BJ (cell line): ENCODE data around the gene MIGA1. TPM values are rescaled to one million over a fixed set of nuclear protein-coding genes. Genes with fewer than 3 reads are reported as not detected.
"Not testable (repeated sequence)": the region's sequence is repeated elsewhere in the genome, so short reads cannot be mapped to it uniquely, and the experiment has no call there.

ENCODE experiments used
- CTCF ChIA-PET: fragments of 350-600 bp; formaldehyde crosslinking; extraction: SDS; loops from one replicate; lab custom pipeline; 2021; ENCODE audit warnings: antibody characterized with exemption, inconsistent platforms; lab: Yijun Ruan, JAX
- POLR2A ChIA-PET: fragments of 300-600 bp; sonication (Branson Sonifier 250); formaldehyde crosslinking; extraction: SDS; loops from one replicate; lab custom pipeline; 2021; ENCODE audit warnings: antibody characterized with exemption; lab: Charles Lee
- DNase-seq: peaks from one replicate; pipeline ENCODE4 v3.0.0-alpha.2; 2011; ENCODE audit warnings: low read depth
- H3K27me3 ChIP-seq: 2 replicates; pipeline ENCODE4 v1.6.0; 2011; ENCODE audit warnings: low read length; ENCODE audit not compliant: control insufficient read depth, insufficient read depth
- H3K36me3 ChIP-seq: 2 replicates; pipeline ENCODE4 v1.5.1; 2011; ENCODE audit warnings: low read length; ENCODE audit not compliant: control insufficient read depth, insufficient read depth
- H3K4me3 ChIP-seq: 2 replicates; pipeline ENCODE4 v1.5.1; 2011; ENCODE audit warnings: low read depth, mild to moderate bottlenecking, control low read depth, low read length
- CTCF ChIP-seq: IDR thresholded peaks from 2 replicates; pipeline ENCODE4 v1.5.1; 2011; ENCODE audit warnings: low read depth, mild to moderate bottlenecking, control low read depth, inconsistent platforms, low read length, moderate library complexity; ENCODE audit not compliant: insufficient read depth
- polyA plus RNA-seq: library from polyadenylated mRNA; depleted of rRNA; stranded (reverse); fragments of >200 nt; gene quantifications from 2 replicates; pipeline ENCODE4 v1.2.3, GENCODE V29; 2011

Gene MIGA1
- polyA plus RNA-seq, 1 experiment = 3.3 TPM

GRCh38 chr1:77783141-77783540 is 3.7 kb downstream of the MIGA1 start:
- Histone ChIP-seq H3K36me3 (peaks cover 6% of the 10 kb centered on the region), H3K27me3 (no peaks in the 10 kb centered on the region), H3K4me3 (no peak overlapping the region)
- POLR2A ChIA-PET = no interaction called here
- TF ChIP-seq CTCF = no peak
- no peak for DNase-seq
- CTCF ChIA-PET = no interaction called here

GRCh38 chr1:77786093-77786741 is 6.8 kb downstream of the MIGA1 start:
- CTCF ChIA-PET, H3K36me3 ChIP-seq: not testable (repeated sequence)

GRCh38 chr1:77794550-77794949 is 15.1 kb downstream of the MIGA1 start:
- no peak for TF ChIP-seq CTCF
- Histone ChIP-seq H3K36me3 (peaks cover 1% of the 10 kb centered on the region; the same call in 1 of the 2 replicates), H3K4me3 (no peak overlapping the region), H3K27me3 (no peaks in the 10 kb centered on the region)
- ChIA-PET POLR2A (no interaction called here), CTCF (no interaction called here)
- no peak for DNase-seq

More at GRCh38 chr1:77786093-77786741, 6.8 kb downstream of the MIGA1 start:
- DNase-seq, POLR2A ChIA-PET, H3K27me3 ChIP-seq, H3K4me3 ChIP-seq: not testable (repeated sequence)

GRCh38 chr1:77796695-77797405 is 17.4 kb downstream of the MIGA1 start:
- no peak for DNase-seq
- no peak for TF ChIP-seq CTCF
- Histone ChIP-seq H3K36me3 (0 out of 2 replicates have a peak, but pooled peaks cover 1% of the 10 kb centered on the region), H3K4me3 (no peak overlapping the region), H3K27me3 (no peaks in the 10 kb centered on the region)
- CTCF ChIA-PET = interaction anchor here (0.5 kb wide), 1 partner anchor 113 kb away, joined by 4 read pairs; no protein-coding TSS in a partner anchor
- POLR2A ChIA-PET = no interaction called here

GRCh38 chr1:77797991-77798390 is 18.5 kb downstream of the MIGA1 start:
- POLR2A ChIA-PET = no interaction called here
- TF ChIP-seq CTCF = no peak
- no peak for DNase-seq
- CTCF ChIA-PET = interaction anchor here (0.8 kb wide), 1 partner anchor 94 kb away, joined by 3 read pairs; no protein-coding TSS in a partner anchor
- Histone ChIP-seq H3K4me3 (no peak overlapping the region), H3K27me3 (no peaks in the 10 kb centered on the region), H3K36me3 (0 out of 2 replicates have a peak, but pooled peaks cover 1% of the 10 kb centered on the region)
